H1 (cell line): ENCODE measurements around the gene GALNT13. TPM values are rescaled to one million over a fixed set of nuclear protein-coding genes. Genes with fewer than 3 reads are reported as not detected.

Source experiments
- CTCF ChIA-PET: fragments of 300-600 bp; sonication (Branson Sonifier 250); formaldehyde crosslinking; loops from one replicate; lab custom pipeline; 2021; ENCODE audit not compliant: partially characterized antibody; lab: Charles Lee
- POLR2A ChIA-PET: fragments of 300-600 bp; sonication (Branson Sonifier 250); formaldehyde crosslinking; loops from one replicate; lab custom pipeline; 2021; ENCODE audit warnings: inconsistent platforms; ENCODE audit not compliant: partially characterized antibody; lab: Charles Lee
- DNase-seq, 2 experiments: peaks; one replicate each; pipeline versions ENCODE4 v3.0.0 to v3.0.0-alpha.2; 2010 to 2022; ENCODE audit warnings: low spot score in 2 of 2, low read depth in 1 of 2, mixed read lengths in 1 of 2
- FAIRE-seq: peaks from 2 replicates; lab custom pipeline; 2011; peaks lifted over from hg19 to GRCh38; lab: Jason Lieb, UNC
- H2AFZ ChIP-seq: 2 replicates; pipeline ENCODE4 v1.8.1; 2012; ENCODE audit warnings: low read length, inconsistent platforms
- H2AK5ac ChIP-seq: 2 replicates; pipeline ENCODE4 v1.6.1; 2013; ENCODE audit warnings: low read depth, low read length
- H2BK120ac ChIP-seq: replicated peaks from 2 replicates; pipeline ENCODE3; 2013; ENCODE audit warnings: low read depth, low read length, inconsistent platforms
- H2BK12ac ChIP-seq: 2 replicates; pipeline ENCODE4 v1.6.1; 2013; ENCODE audit warnings: low read depth, low read length
- H2BK15ac ChIP-seq: 2 replicates; pipeline ENCODE4 v1.6.1; 2013; ENCODE audit warnings: low read length
- H2BK20ac ChIP-seq: 2 replicates; pipeline ENCODE4 v1.6.1; 2013; ENCODE audit warnings: low read length
- H2BK5ac ChIP-seq: 2 replicates; pipeline ENCODE4 v1.6.1; 2013; ENCODE audit warnings: low read depth, low read length
- H3K14ac ChIP-seq: 2 replicates; pipeline ENCODE4 v1.6.1; 2013; ENCODE audit warnings: inconsistent platforms; ENCODE audit not compliant: insufficient read length
- H3K18ac ChIP-seq: 2 replicates; pipeline ENCODE4 v1.6.1; 2013; ENCODE audit warnings: low read length; ENCODE audit errors: extremely low read depth
- H3K23ac ChIP-seq: 2 replicates; pipeline ENCODE4 v1.6.1; 2013; ENCODE audit warnings: inconsistent platforms; ENCODE audit not compliant: insufficient read length
- H3K23me2 ChIP-seq: 2 replicates; pipeline ENCODE4 v1.6.1; 2013; ENCODE audit warnings: low read depth, low read length
- H3K27ac ChIP-seq: 2 replicates; pipeline ENCODE4 v1.6.1; 2011; ENCODE audit warnings: low read depth, low read length, inconsistent platforms
- H3K27me3 ChIP-seq, 4 experiments: replicated peaks in 1 of 4; 1 replicate in 1 of 4; 2 replicates in 3 of 4; pipeline versions ENCODE4 v1.6.1 to v1.8.1; 2011 to 2013; ENCODE audit warnings: low read length in 3 of 4, mild to moderate bottlenecking in 3 of 4, inconsistent platforms in 2 of 4, mixed read lengths in 2 of 4, moderate library complexity in 1 of 4; ENCODE audit not compliant: control insufficient read depth in 3 of 4, insufficient read depth in 3 of 4; ENCODE audit errors: extremely low read depth in 1 of 4
- H3K36me3 ChIP-seq, 4 experiments: 2 replicates each; pipeline versions ENCODE4 v1.6.1 to v1.8.1; 2011 to 2013; ENCODE audit warnings: mild to moderate bottlenecking in 4 of 4, low read length in 3 of 4, moderate library complexity in 2 of 4, control low read depth in 1 of 4, inconsistent platforms in 1 of 4; ENCODE audit not compliant: insufficient read depth in 4 of 4, control insufficient read depth in 2 of 4
- H3K4ac ChIP-seq: replicated peaks from 2 replicates; pipeline ENCODE3; 2013; ENCODE audit warnings: low read length, low read depth, mixed read lengths, inconsistent platforms; ENCODE audit not compliant: insufficient read length
- H3K4me1 ChIP-seq, 4 experiments: replicated peaks in 1 of 4; 1 replicate in 1 of 4; 2 replicates in 3 of 4; pipeline versions ENCODE4 v1.6.1 to v1.8.1; 2011 to 2013; ENCODE audit warnings: low read length in 3 of 4, inconsistent platforms in 2 of 4, mixed read lengths in 1 of 4; ENCODE audit not compliant: insufficient read depth in 4 of 4, control insufficient read depth in 3 of 4
- H3K4me2 ChIP-seq, 2 experiments: 2 replicates each; pipeline versions ENCODE4 v1.6.1 to v1.8.1; 2011 to 2013; ENCODE audit warnings: low read depth in 2 of 2, low read length in 2 of 2, control low read depth in 1 of 2, inconsistent platforms in 1 of 2, mild to moderate bottlenecking in 1 of 2; ENCODE audit not compliant: insufficient read depth in 1 of 2
- H3K4me3 ChIP-seq, 4 experiments: fragments of 200-600, 300-600 bp in 1 of 4; sonication (generic), shearing (Covaris generic), sonication (Bioruptor Twin) in 1 of 4; 2 replicates each; pipeline versions ENCODE4 v1.5.1 to v1.8.1; 2011 to 2016; ENCODE audit warnings: low read length in 4 of 4, low read depth in 3 of 4, control low read depth in 2 of 4, inconsistent platforms in 2 of 4, mild to moderate bottlenecking in 2 of 4, mixed read lengths in 1 of 4, moderate library complexity in 1 of 4; ENCODE audit not compliant: insufficient read depth in 2 of 4; ENCODE audit errors: extremely low read depth in 1 of 4
- H3K56ac ChIP-seq: replicated peaks from 2 replicates; pipeline ENCODE3; 2013; ENCODE audit warnings: low read depth, mild to moderate bottlenecking, mixed read lengths, low read length, inconsistent platforms; ENCODE audit not compliant: insufficient read length
- H3K79me1 ChIP-seq: 2 replicates; pipeline ENCODE4 v1.6.1; 2013; ENCODE audit warnings: low read depth, low read length, control low read depth
- H3K79me2 ChIP-seq, 2 experiments: 2 replicates each; pipeline versions ENCODE4 v1.6.1 to v1.8.1; 2012 to 2013; ENCODE audit warnings: low read length in 2 of 2, mild to moderate bottlenecking in 2 of 2, inconsistent platforms in 1 of 2; ENCODE audit not compliant: insufficient read depth in 2 of 2, control insufficient read depth in 1 of 2
- H3K9ac ChIP-seq, 4 experiments: replicated peaks in 1 of 4; 1 replicate in 1 of 4; 2 replicates in 3 of 4; pipeline versions ENCODE4 v1.6.1 to v1.8.1; 2011 to 2013; ENCODE audit warnings: low read depth in 3 of 4, low read length in 3 of 4, control low read depth in 2 of 4, mild to moderate bottlenecking in 2 of 4, moderate library complexity in 2 of 4, inconsistent platforms in 1 of 4; ENCODE audit errors: extremely low read depth in 1 of 4
- H3K9me3 ChIP-seq, 2 experiments: 2 replicates each; pipeline versions ENCODE4 v1.6.1 to v1.8.1; 2012 to 2013; ENCODE audit warnings: mild to moderate bottlenecking in 2 of 2, moderate library complexity in 2 of 2, control low read depth in 1 of 2, inconsistent platforms in 1 of 2, low read depth in 1 of 2, low read length in 1 of 2, mixed read lengths in 1 of 2; ENCODE audit not compliant: insufficient read depth in 2 of 2
- H4K20me1 ChIP-seq, 2 experiments: replicated peaks in 1 of 2; 2 replicates each; pipeline versions ENCODE3 to v1.8.1; 2011 to 2013; ENCODE audit warnings: inconsistent platforms in 2 of 2, low read length in 2 of 2, mild to moderate bottlenecking in 1 of 2; ENCODE audit not compliant: insufficient read depth in 2 of 2, control insufficient read depth in 1 of 2
- H4K5ac ChIP-seq: 2 replicates; pipeline ENCODE4 v1.6.1; 2013; ENCODE audit warnings: low read length, low read depth, mixed read lengths, inconsistent platforms; ENCODE audit not compliant: insufficient read length
- H4K8ac ChIP-seq: 2 replicates; pipeline ENCODE4 v1.8.0; 2013; ENCODE audit warnings: mild to moderate bottlenecking, moderate library complexity, low read length, inconsistent platforms; ENCODE audit not compliant: insufficient read depth; ENCODE audit errors: extremely low read depth
- H4K91ac ChIP-seq: replicated peaks from 2 replicates; pipeline ENCODE3; 2013; ENCODE audit warnings: low read length, mixed read lengths, inconsistent platforms; ENCODE audit not compliant: insufficient read length
- ASH2L ChIP-seq: fragments of 200-600, 300-600 bp; sonication (generic); IDR thresholded peaks from one replicate; pipeline ENCODE4 v1.7.1; 2017; ENCODE audit warnings: low read length
- BCL11A ChIP-seq, 2 experiments: IDR thresholded peaks; one replicate each; pipeline ENCODE4 v1.6.1; 2011; ENCODE audit warnings: low read depth in 2 of 2, low read length in 2 of 2, mild to moderate bottlenecking in 2 of 2
- CTBP2 ChIP-seq: IDR thresholded peaks from 2 replicates; pipeline ENCODE4 v1.7.0; 2011; ENCODE audit warnings: borderline replicate concordance, mild to moderate bottlenecking, moderate library complexity, mixed read lengths, low read length; ENCODE audit not compliant: insufficient read depth, insufficient read length
- JUN ChIP-seq: IDR thresholded peaks from 2 replicates; pipeline ENCODE4 v1.6.1; 2011; ENCODE audit warnings: low read depth, mild to moderate bottlenecking, improper control_type of control experiment, low read length
- JUND ChIP-seq: IDR thresholded peaks from 2 replicates; pipeline ENCODE4 v1.6.1; 2011; ENCODE audit warnings: mild to moderate bottlenecking, improper control_type of control experiment, low read length
- NANOG ChIP-seq: IDR thresholded peaks from 2 replicates; pipeline ENCODE4 v1.6.1; 2011; ENCODE audit warnings: low read length, low read depth, mild to moderate bottlenecking, inconsistent platforms; ENCODE audit not compliant: insufficient read depth, poor library complexity, severe bottlenecking
- NRF1 ChIP-seq: IDR thresholded peaks from 2 replicates; pipeline ENCODE4 v1.6.1; 2011; ENCODE audit warnings: mild to moderate bottlenecking, low read depth, low read length, improper control_type of control experiment
- PHF8 ChIP-seq: fragments of 200-600 bp; sonication (generic); conservative IDR thresholded peaks from 2 replicates; pipeline ENCODE4 v1.7.1; 2012; ENCODE audit warnings: low read depth, mild to moderate bottlenecking, inconsistent platforms, low read length, moderate library complexity
- POLR2AphosphoS5 ChIP-seq: IDR thresholded peaks from 2 replicates; pipeline ENCODE4 v1.6.1; 2011; ENCODE audit warnings: low read depth, low read length
- POU5F1 ChIP-seq: IDR thresholded peaks from 2 replicates; pipeline ENCODE4 v1.6.1; 2011; ENCODE audit warnings: low read depth, mild to moderate bottlenecking, low read length, moderate library complexity
- RFX5 ChIP-seq: IDR thresholded peaks from 2 replicates; pipeline ENCODE4 v1.6.1; 2011; ENCODE audit warnings: low read depth, low read length, improper control_type of control experiment, borderline replicate concordance
- SP4 ChIP-seq: IDR thresholded peaks from 2 replicates; pipeline ENCODE4 v1.6.1; 2012; ENCODE audit warnings: low read length, inconsistent platforms
- TAF1 ChIP-seq: IDR thresholded peaks from 2 replicates; pipeline ENCODE4 v1.6.1; 2011; ENCODE audit warnings: mild to moderate bottlenecking, low read depth, low read length
- TAF7 ChIP-seq: optimal IDR thresholded peaks from 2 replicates; pipeline ENCODE3; 2011; ENCODE audit warnings: low read depth, mild to moderate bottlenecking, inconsistent platforms, low read length, moderate library complexity, borderline replicate concordance
- TEAD4 ChIP-seq: IDR thresholded peaks from 2 replicates; pipeline ENCODE4 v1.6.1; 2012; ENCODE audit warnings: low read depth, low read length, inconsistent platforms, mixed read lengths
- YY1 ChIP-seq: IDR thresholded peaks from 2 replicates; pipeline ENCODE4 v1.6.1; 2011; ENCODE audit warnings: low read depth, mild to moderate bottlenecking, low read length
- WGBS, 2 experiments: shearing (Covaris generic) in 1 of 2; methylation state at CpG; one replicate each; pipeline versions ENCODE4 v1.1.6 to v1.1.7; 2013 to 2015; ENCODE audit warnings: low lambda C conversion rate in 2 of 2, mixed read lengths in 2 of 2, inconsistent platforms in 1 of 2, low coverage in 1 of 2, missing lambda C conversion rate in 1 of 2; ENCODE audit not compliant: insufficient replicate concordance in 2 of 2, insufficient coverage in 1 of 2, insufficient read length in 1 of 2; ENCODE audit errors: extremely low coverage in 1 of 2, missing lambda C conversion rate in 1 of 2; 5-methylcytosine and 5-hydroxymethylcytosine counted together
- polyA plus RNA-seq, 7 experiments: library from polyadenylated mRNA; depleted of rRNA in 3 of 7; stranded (reverse) in 5 of 7; unstranded in 2 of 7; fragments of >200 nt in 5 of 7; fragments of 200-250 nt in 2 of 7; gene quantifications; 1 replicate in 5 of 7; 2 replicates in 1 of 7; 4 replicates in 1 of 7; pipeline versions ENCODE4 v1.2.1 to v1.2.3, GENCODE V29; 2011 to 2013; ENCODE audit warnings: missing spikeins in 2 of 7, mixed read lengths in 2 of 7
- total RNA-seq: library from RNA; stranded (reverse); fragmentation: NEBNext Ultra II Directional; extraction: Animal tissue kit (Norgen Biotek cat#: 25700); gene quantifications from 2 replicates; pipeline ENCODE4 v1.2.1, GENCODE V29; 2021

GALNT13 gene
- total and polyA plus RNA-seq, 2 of the 8 experiments (the other 6 are each of a cell fraction or from before 2014, with no cell fraction given): 3.2 to 9.6 TPM

GRCh38 chr2:154324601-154325000, 452.9 kb downstream of the GALNT13 start:
- ChIA-PET POLR2A (no interaction called here), CTCF (interaction anchor here (0.6 kb wide), 1 partner anchor 477 kb away, joined by 3 read pairs; no protein-coding TSS in a partner anchor)
- 89% methylated on average over 2 of the region's 2 CpGs; no CpG with 5 or more reads in 1 of the 2 experiments for WGBS, 2 experiments
- H3K9ac ChIP-seq: no peak overlapping the region
- no peaks in the 10 kb centered on the region for H3K79me2 ChIP-seq
- no peak overlapping the region for H4K91ac ChIP-seq
- FAIRE-seq: no peak
- no peak for DNase-seq
- no peak overlapping the region for H3K4me3 ChIP-seq
- no peak overlapping the region for H2BK15ac ChIP-seq
- no peaks in the 10 kb centered on the region for H4K20me1 ChIP-seq
- no peak overlapping the region for H4K5ac ChIP-seq
- H2BK120ac ChIP-seq: no peak overlapping the region
- no peaks in the 10 kb centered on the region for H3K27me3 ChIP-seq
- no peak overlapping the region for H3K23ac ChIP-seq
- H3K79me1 ChIP-seq: no peaks in the 10 kb centered on the region
- H3K4me1 ChIP-seq: peaks cover 0 to 2% (median 0%) of the 10 kb centered on the region in 4 experiments; a peak in 2 of 7 replicates
- no peak overlapping the region for H3K27ac ChIP-seq
- TF ChIP-seq PHF8: no peak
- TF ChIP-seq NANOG: no peak
- no peak for TF ChIP-seq YY1
- no peak for TF ChIP-seq JUND
- TF ChIP-seq POLR2AphosphoS5: no peak
- no peak for TF ChIP-seq SP4
- TF ChIP-seq CTBP2: no peak
- TF ChIP-seq POU5F1: no peak
- TF ChIP-seq TAF1: no peak
- no peak for TF ChIP-seq TEAD4
- TF ChIP-seq JUN: no peak
- TF ChIP-seq RFX5: no peak
- no peak for TF ChIP-seq NRF1
- no peak for TF ChIP-seq TAF7
- TF ChIP-seq BCL11A (IDR thresholded peaks at IDR 0.05; ENCODE audit: low read depth in 2 of 2, low read length in 2 of 2): no peak
- TF ChIP-seq ASH2L: no peak
- H3K14ac ChIP-seq: no peak overlapping the region
- H3K56ac ChIP-seq: no peak overlapping the region
- no peak overlapping the region for H3K4ac ChIP-seq
- H2AFZ ChIP-seq: no peak overlapping the region
- H3K4me2 ChIP-seq: no peak overlapping the region
- no peak overlapping the region for H2BK5ac ChIP-seq
- H2BK12ac ChIP-seq: no peak overlapping the region
- H3K36me3 ChIP-seq: no peaks in the 10 kb centered on the region
- H2AK5ac ChIP-seq: no peak overlapping the region
- H3K9me3 ChIP-seq: no peaks in the 10 kb centered on the region
- no peaks in the 10 kb centered on the region for H3K23me2 ChIP-seq
- no peak overlapping the region for H4K8ac ChIP-seq
- no peak overlapping the region for H3K18ac ChIP-seq
- H2BK20ac ChIP-seq: no peak overlapping the region
